ENCODE data around the gene NLN. TPM values are rescaled to one million over a fixed set of nuclear protein-coding genes. Genes with fewer than 3 reads are reported as not detected.

Gene NLN
- total RNA-seq, 1 donor from 2014 or later = 94.0 TPM

GRCh38 chr5:65820373-65820772, 98.4 kb downstream of the NLN start:
- TF ChIP-seq CTCF (IDR thresholded peaks at IDR 0.05; ENCODE audit: partially characterized antibody, unreplicated experiment) = no peak
- no peaks in the 10 kb centered on the region for H3K36me3 Mint-ChIP-seq (ENCODE audit: unreplicated experiment)
- H3K4me1 Mint-ChIP-seq (ENCODE audit: low read depth, unreplicated experiment) = peaks cover 15% of the 10 kb centered on the region
- no peak for DNase-seq
- no peaks in the 10 kb centered on the region for H3K9me3 Mint-ChIP-seq (ENCODE audit: unreplicated experiment)
- H3K27me3 Mint-ChIP-seq (ENCODE audit: unreplicated experiment) = no peaks in the 10 kb centered on the region
- no peak overlapping the region for H3K27ac Mint-ChIP-seq (ENCODE audit: unreplicated experiment)
- H3K4me3 Mint-ChIP-seq (ENCODE audit: unreplicated experiment) = no peak overlapping the region

GRCh38 chr5:65821966-65822365, 100.0 kb downstream of the NLN start:
- no peak for TF ChIP-seq CTCF (IDR thresholded peaks at IDR 0.05; ENCODE audit: partially characterized antibody, unreplicated experiment)
- H3K36me3 Mint-ChIP-seq (ENCODE audit: unreplicated experiment) = no peaks in the 10 kb centered on the region
- no peak overlapping the region for H3K27ac Mint-ChIP-seq (ENCODE audit: unreplicated experiment)
- no peak overlapping the region for H3K4me3 Mint-ChIP-seq (ENCODE audit: unreplicated experiment)
- no peaks in the 10 kb centered on the region for H3K27me3 Mint-ChIP-seq (ENCODE audit: unreplicated experiment)
- H3K9me3 Mint-ChIP-seq (ENCODE audit: unreplicated experiment) = no peaks in the 10 kb centered on the region
- peaks cover 15% of the 10 kb centered on the region for H3K4me1 Mint-ChIP-seq (ENCODE audit: low read depth, unreplicated experiment)
- no peak for DNase-seq

DNA sequence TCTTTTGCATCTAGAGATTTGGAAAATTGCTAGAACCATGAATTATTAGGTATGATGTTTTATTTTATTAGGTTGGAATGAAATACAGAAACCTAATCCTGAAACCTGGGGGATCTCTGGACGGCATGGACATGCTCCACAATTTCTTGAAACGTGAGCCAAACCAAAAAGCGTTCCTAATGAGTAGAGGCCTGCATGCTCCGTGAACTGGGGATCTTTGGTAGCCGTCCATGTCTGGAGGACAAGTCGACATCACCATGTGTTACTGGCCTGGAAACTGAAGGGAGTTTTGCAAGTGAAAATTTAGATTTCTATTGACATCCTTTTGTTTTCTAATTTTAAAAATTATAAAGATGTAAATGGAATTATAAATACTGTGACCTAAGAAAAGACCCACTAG, 100.7 kb downstream of the NLN start:
- peaks cover 10% of the 10 kb centered on the region for H3K4me1 Mint-ChIP-seq (ENCODE audit: low read depth, unreplicated experiment)
- no peaks in the 10 kb centered on the region for H3K27me3 Mint-ChIP-seq (ENCODE audit: unreplicated experiment)
- no peak overlapping the region for H3K4me3 Mint-ChIP-seq (ENCODE audit: unreplicated experiment)
- H3K27ac Mint-ChIP-seq (ENCODE audit: unreplicated experiment) = no peak overlapping the region
- no peak for DNase-seq
- no peaks in the 10 kb centered on the region for H3K9me3 Mint-ChIP-seq (ENCODE audit: unreplicated experiment)
- TF ChIP-seq CTCF (IDR thresholded peaks at IDR 0.05; ENCODE audit: partially characterized antibody, unreplicated experiment) = no peak
- H3K36me3 Mint-ChIP-seq (ENCODE audit: unreplicated experiment) = no peaks in the 10 kb centered on the region

- Mint-ChIP-seq H3K4me3 (ENCODE audit: unreplicated experiment) (no peak overlapping the region), H3K9me3 (ENCODE audit: unreplicated experiment) (no peaks in the 10 kb centered on the region), H3K27ac (ENCODE audit: unreplicated experiment) (no peak overlapping the region), H3K27me3 (ENCODE audit: unreplicated experiment) (no peaks in the 10 kb centered on the region), H3K4me1 (ENCODE audit: low read depth, unreplicated experiment) (peaks cover 6% of the 10 kb centered on the region), H3K36me3 (ENCODE audit: unreplicated experiment) (no peaks in the 10 kb centered on the region)
- TF ChIP-seq CTCF (IDR thresholded peaks at IDR 0.05; ENCODE audit: partially characterized antibody, unreplicated experiment) = no peak
- no peak for DNase-seq
Measured at GRCh38 chr5:65823204-65823603, 101.2 kb downstream of the NLN start.

DNA sequence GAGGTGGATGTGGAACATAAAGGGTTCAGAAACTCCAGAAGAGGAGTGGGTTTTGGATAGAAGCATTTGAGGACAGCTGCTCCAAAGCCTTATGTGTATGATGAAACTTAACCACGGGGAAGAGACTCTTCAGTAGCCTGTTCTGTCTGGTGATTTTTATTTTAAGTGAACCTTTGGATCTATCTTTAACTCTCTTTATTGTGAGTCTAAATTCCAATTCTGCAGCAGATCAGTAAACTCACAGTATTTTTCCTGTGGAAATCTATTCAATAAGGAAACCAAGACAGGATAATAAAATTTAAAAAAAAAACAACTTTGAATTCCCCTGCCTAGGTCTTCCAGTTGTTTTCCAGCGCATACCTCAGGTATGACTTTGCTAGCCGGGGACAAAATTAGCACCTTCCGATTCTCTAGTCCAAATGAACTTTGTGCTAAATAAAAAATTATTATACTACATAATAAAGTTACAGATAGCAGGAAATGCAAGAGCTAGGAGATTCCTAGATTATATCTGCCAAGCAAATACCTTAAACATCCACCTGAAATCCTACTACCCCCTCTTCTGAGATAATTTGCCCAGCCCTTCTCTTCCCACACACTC, 101.9 kb downstream of the NLN start:
- Mint-ChIP-seq H3K27me3 (ENCODE audit: unreplicated experiment) (no peaks in the 10 kb centered on the region), H3K36me3 (ENCODE audit: unreplicated experiment) (no peaks in the 10 kb centered on the region), H3K27ac (ENCODE audit: unreplicated experiment) (no peak overlapping the region), H3K4me1 (ENCODE audit: low read depth, unreplicated experiment) (no peaks in the 10 kb centered on the region), H3K9me3 (ENCODE audit: unreplicated experiment) (no peaks in the 10 kb centered on the region), H3K4me3 (ENCODE audit: unreplicated experiment) (no peak overlapping the region)
- no peak for DNase-seq
- no peak for TF ChIP-seq CTCF (IDR thresholded peaks at IDR 0.05; ENCODE audit: partially characterized antibody, unreplicated experiment)

Measured in glutamatergic neuron (in vitro differentiated cells).